ENCODE results near the gene STAG3. TPM values are rescaled to one million over a fixed set of nuclear protein-coding genes. Genes with fewer than 3 reads are reported as not detected.
"Not testable (repeated sequence)": the region's sequence is repeated elsewhere in the genome, so short reads cannot be mapped to it uniquely, and the experiment has no call there.

STAG3 gene, protein sequence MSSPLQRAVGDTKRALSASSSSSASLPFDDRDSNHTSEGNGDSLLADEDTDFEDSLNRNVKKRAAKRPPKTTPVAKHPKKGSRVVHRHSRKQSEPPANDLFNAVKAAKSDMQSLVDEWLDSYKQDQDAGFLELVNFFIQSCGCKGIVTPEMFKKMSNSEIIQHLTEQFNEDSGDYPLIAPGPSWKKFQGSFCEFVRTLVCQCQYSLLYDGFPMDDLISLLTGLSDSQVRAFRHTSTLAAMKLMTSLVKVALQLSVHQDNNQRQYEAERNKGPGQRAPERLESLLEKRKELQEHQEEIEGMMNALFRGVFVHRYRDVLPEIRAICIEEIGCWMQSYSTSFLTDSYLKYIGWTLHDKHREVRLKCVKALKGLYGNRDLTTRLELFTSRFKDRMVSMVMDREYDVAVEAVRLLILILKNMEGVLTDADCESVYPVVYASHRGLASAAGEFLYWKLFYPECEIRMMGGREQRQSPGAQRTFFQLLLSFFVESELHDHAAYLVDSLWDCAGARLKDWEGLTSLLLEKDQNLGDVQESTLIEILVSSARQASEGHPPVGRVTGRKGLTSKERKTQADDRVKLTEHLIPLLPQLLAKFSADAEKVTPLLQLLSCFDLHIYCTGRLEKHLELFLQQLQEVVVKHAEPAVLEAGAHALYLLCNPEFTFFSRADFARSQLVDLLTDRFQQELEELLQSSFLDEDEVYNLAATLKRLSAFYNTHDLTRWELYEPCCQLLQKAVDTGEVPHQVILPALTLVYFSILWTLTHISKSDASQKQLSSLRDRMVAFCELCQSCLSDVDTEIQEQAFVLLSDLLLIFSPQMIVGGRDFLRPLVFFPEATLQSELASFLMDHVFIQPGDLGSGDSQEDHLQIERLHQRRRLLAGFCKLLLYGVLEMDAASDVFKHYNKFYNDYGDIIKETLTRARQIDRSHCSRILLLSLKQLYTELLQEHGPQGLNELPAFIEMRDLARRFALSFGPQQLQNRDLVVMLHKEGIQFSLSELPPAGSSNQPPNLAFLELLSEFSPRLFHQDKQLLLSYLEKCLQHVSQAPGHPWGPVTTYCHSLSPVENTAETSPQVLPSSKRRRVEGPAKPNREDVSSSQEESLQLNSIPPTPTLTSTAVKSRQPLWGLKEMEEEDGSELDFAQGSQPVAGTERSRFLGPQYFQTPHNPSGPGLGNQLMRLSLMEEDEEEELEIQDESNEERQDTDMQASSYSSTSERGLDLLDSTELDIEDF
- total RNA-seq (2014; rRNA removed; shearing (Covaris generic); ENCODE audit: low replicate concordance) = 8.1 and 22.1 TPM in 2 replicates

DNA sequence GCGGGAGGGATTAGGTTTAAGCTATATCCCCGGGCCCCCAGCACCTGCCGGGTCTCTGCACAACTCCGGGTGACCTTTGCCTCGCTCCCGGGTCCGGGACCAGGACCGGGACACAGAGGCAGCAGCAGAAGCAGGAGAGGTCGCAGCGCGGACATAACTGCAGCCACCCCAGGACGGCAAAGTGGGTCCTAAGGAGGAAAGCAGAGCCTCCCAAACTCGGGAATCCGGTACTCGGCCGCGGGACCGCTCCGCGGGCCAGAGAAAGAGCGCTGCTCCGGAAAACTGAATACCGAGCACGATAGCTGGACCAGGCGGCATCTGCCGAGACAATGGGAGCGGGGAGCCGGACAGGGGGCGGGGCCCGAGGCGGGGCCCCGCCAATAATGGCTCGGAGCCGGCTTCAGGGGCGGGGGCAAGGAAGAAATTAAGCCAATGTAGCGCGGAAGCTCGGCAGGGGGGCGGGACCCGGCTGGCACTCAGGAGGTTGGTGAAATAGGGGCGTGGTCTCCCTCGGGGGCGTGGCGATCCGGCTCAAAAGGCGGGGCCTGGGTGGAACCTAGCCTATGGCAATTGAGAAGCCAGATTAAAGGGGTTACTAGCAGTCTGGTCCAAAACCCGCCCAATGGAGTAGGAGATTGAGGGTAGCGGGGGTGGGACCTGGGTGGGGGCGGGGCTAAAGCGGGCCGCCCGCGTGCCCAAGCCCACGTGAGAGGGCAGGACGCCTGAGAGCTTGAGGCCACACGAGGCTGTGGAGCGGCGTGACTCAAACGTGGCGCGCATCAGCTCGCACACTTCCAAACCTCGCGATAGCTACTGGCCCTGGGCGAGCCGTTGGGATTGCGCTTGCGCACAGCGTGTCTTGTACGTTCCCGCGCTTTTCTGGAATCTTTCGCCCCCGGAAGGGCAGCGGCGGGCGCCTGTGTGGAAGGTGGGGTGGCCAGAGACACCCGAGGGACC is at the start of gene STAG3, which contains the start of gene GPC2:
Gene STAG3 (plus strand): TSS at position 874 of the 957 bp plus-strand sequence. CDS start 2,639 bp downstream, outside the sequence.
Gene GPC2 (minus strand): TSS at position 337 of the 957 bp plus-strand sequence. CDS start 182 bp downstream, at position 155.
- H3K4me2 ChIP-seq (ENCODE audit: low read depth, low read length, poor library complexity, severe bottlenecking) = peak within 1 kb of the TSS; percentile 96
- peaks cover 8% of the 10 kb centered on the region for H3K4me1 ChIP-seq (ENCODE audit: low read length)
- H3K9ac ChIP-seq (ENCODE audit: low read length) = peak within 1 kb of the TSS; percentile 83
- no peaks in the 10 kb centered on the region for H3K27me3 ChIP-seq (ENCODE audit: low read length)
- peak within 1 kb of the TSS; percentile 89 for H3K4me3 ChIP-seq (ENCODE audit: low read length)
- no peaks in the 10 kb centered on the region for H3K9me3 ChIP-seq (ENCODE audit: low read length)
- no peaks in the 10 kb centered on the region for H3K9me2 ChIP-seq (replicated peaks; ENCODE audit: insufficient read depth, low read length)
- no peaks in the 10 kb centered on the region for H3K36me3 ChIP-seq (ENCODE audit: insufficient read depth, low read length)
- DNase-seq = peak; percentile 99
- H2AFZ ChIP-seq (ENCODE audit: low read length) = peak within 1 kb of the TSS; percentile 98
- peaks cover 3% of the 10 kb centered on the region; the same call in 1 of the 2 replicates for H4K20me1 ChIP-seq (ENCODE audit: insufficient read depth, low read depth, low read length)
- H3K27ac ChIP-seq (ENCODE audit: low read length) = no peak within 1 kb of the TSS
- no peaks in the 10 kb centered on the region for H3K79me2 ChIP-seq (ENCODE audit: low read length)

DNA sequence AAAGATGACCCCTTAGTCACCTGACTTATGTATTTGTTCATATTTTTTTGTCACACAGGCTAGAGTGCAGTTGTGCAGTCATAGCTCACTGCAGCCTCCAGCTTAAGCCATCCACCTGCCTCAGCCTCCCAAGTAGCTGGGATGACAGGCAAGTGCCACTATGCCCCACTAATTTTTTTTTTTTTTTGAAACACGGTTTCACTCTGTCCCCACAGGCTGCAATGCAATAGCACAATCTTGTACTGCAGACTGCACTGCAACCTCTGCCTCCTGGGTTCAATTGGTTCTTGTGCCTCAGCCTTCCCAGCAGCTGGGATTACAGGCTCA is 49.1 kb upstream of the STAG3 start:
- Histone ChIP-seq H3K9me3 (ENCODE audit: low read length) (no peaks in the 10 kb centered on the region), H3K4me1 (ENCODE audit: low read length) (peaks cover 31% of the 10 kb centered on the region), H3K4me2 (ENCODE audit: low read depth, low read length, poor library complexity, severe bottlenecking) (no peak overlapping the region), H3K4me3 (ENCODE audit: low read length) (no peak overlapping the region), H3K79me2 (ENCODE audit: low read length) (peaks cover 18% of the 10 kb centered on the region), H3K9me2 (replicated peaks; ENCODE audit: insufficient read depth, low read length) (no peaks in the 10 kb centered on the region), H2AFZ (ENCODE audit: low read length) (no peak overlapping the region), H4K20me1 (ENCODE audit: insufficient read depth, low read depth, low read length) (no peaks in the 10 kb centered on the region), H3K36me3 (ENCODE audit: insufficient read depth, low read length) (no peaks in the 10 kb centered on the region), H3K27ac (ENCODE audit: low read length) (no peak overlapping the region), H3K27me3 (ENCODE audit: low read length) (no peaks in the 10 kb centered on the region), H3K9ac (ENCODE audit: low read length) (peak overlapping the region; percentile 90; the same call in 1 of the 2 replicates)
- DNase-seq = no peak

DNA sequence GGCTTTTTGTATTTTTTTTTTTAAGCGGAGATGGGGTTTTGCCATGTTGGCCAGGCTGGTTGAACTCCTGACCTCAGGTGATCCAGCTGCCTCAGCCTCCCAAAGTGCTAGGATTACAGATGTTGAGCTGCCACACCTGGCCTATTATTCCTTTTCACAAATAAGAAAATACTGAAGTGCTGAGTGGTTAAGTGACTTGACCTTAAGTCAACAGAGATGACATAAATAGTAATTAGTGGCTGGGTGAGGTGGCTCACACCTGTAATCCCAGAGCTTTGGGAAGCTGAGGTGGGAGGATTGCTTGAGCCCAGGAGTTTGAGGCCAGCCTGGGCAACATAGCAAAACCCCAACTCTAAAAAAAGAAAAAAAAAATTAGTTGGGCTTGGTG is 47.5 kb upstream of the STAG3 start:
- not testable (repeated sequence) for H3K27me3 ChIP-seq (ENCODE audit: low read length); H3K9me2 ChIP-seq (replicated peaks; ENCODE audit: insufficient read depth, low read length); H3K27ac ChIP-seq (ENCODE audit: low read length); H3K4me2 ChIP-seq (ENCODE audit: low read depth, low read length, poor library complexity, severe bottlenecking); H4K20me1 ChIP-seq (ENCODE audit: insufficient read depth, low read depth, low read length); H2AFZ ChIP-seq (ENCODE audit: low read length); H3K9me3 ChIP-seq (ENCODE audit: low read length); H3K36me3 ChIP-seq (ENCODE audit: insufficient read depth, low read length); DNase-seq; H3K4me3 ChIP-seq (ENCODE audit: low read length); H3K9ac ChIP-seq (ENCODE audit: low read length)
- Histone ChIP-seq H3K4me1 (ENCODE audit: low read length) (peaks cover 24% of the 10 kb centered on the region), H3K79me2 (ENCODE audit: low read length) (peaks cover 10% of the 10 kb centered on the region)

DNA sequence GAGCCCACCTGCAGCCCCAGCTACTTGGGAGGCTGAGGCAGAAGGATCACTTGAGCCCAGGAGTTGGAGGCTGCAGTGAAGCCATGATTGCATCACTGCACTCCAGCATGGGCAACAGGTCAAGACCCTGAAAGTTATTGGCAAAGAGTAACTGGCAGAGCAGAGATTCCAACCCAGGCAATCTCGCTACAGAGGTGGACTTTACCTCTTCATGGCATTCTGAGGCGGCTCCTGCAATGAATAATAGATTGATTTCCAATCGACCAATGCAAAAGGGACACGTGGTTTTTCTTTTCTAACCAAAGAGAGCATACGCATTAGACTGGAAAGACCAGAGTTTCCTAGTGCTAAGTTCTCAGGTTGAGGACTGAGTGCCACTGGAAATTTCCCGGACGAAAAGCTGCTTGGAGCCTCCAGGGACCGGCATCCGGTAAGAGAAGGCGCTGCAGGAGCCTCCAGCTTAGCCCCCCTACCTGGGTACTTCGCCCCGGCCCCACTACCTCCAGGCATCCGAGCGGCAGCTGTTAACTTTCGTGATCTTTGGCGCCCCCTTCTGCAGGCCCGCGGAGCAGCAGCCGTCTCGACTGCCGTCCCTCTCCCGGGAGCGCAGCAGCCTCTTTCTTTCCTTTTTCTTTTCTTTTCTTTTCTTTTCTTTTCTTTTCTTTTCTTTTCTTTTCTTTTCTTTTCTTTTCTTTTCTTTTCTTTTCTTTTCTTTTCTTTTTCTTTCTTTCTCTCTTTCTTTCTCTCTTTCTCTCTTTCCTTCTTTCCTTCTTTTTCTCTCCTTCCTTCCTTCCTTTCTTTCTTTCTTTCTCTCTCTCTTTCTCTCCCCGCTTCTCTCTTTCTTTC is 46.9 kb upstream of the STAG3 start:
- H2AFZ ChIP-seq (ENCODE audit: low read length) = peak overlapping the region; percentile 79
- peak overlapping the region; percentile 32; the same call in 1 of the 2 replicates for H3K9ac ChIP-seq (ENCODE audit: low read length)
- H3K36me3 ChIP-seq (ENCODE audit: insufficient read depth, low read length) = no peaks in the 10 kb centered on the region
- H3K27ac ChIP-seq (ENCODE audit: low read length) = no peak overlapping the region
- peak overlapping the region; percentile 57 for H3K4me2 ChIP-seq (ENCODE audit: low read depth, low read length, poor library complexity, severe bottlenecking)
- no peaks in the 10 kb centered on the region for H3K27me3 ChIP-seq (ENCODE audit: low read length)
- no peaks in the 10 kb centered on the region for H4K20me1 ChIP-seq (ENCODE audit: insufficient read depth, low read depth, low read length)
- DNase-seq = peak; percentile 88
- no peaks in the 10 kb centered on the region for H3K9me2 ChIP-seq (replicated peaks; ENCODE audit: insufficient read depth, low read length)
- peaks cover 18% of the 10 kb centered on the region for H3K4me1 ChIP-seq (ENCODE audit: low read length)
- no peak overlapping the region for H3K4me3 ChIP-seq (ENCODE audit: low read length)
- peaks cover 4% of the 10 kb centered on the region; the same call in 1 of the 2 replicates for H3K79me2 ChIP-seq (ENCODE audit: low read length)
- no peaks in the 10 kb centered on the region for H3K9me3 ChIP-seq (ENCODE audit: low read length)

DNA sequence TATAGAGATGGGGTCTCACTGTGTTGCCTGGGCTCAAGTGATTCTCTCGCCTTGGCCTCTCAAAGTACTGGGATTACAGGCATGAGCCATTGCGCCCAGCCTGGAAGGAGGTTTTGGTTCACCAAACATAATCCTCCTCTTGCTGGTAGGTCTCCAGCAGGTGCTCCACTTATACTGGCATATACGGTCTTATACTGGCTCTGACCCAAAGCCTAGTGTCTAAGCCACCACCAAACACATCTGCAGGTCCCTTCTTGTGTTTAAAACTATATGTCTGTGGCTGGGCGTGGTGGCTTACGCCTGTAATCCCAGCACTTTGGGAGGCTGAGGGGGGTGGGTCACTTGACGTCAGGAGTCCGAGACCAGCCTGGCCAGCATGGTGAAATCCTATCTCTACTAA is 45.6 kb upstream of the STAG3 start:
- H3K4me3 ChIP-seq (ENCODE audit: low read length) = no peak overlapping the region
- H4K20me1 ChIP-seq (ENCODE audit: insufficient read depth, low read depth, low read length) = no peaks in the 10 kb centered on the region
- H2AFZ ChIP-seq (ENCODE audit: low read length) = no peak overlapping the region
- H3K36me3 ChIP-seq (ENCODE audit: insufficient read depth, low read length) = no peaks in the 10 kb centered on the region
- H3K27ac ChIP-seq (ENCODE audit: low read length) = no peak overlapping the region
- H3K79me2 ChIP-seq (ENCODE audit: low read length) = no peaks in the 10 kb centered on the region
- no peaks in the 10 kb centered on the region for H3K27me3 ChIP-seq (ENCODE audit: low read length)
- H3K4me2 ChIP-seq (ENCODE audit: low read depth, low read length, poor library complexity, severe bottlenecking) = no peak overlapping the region
- H3K4me1 ChIP-seq (ENCODE audit: low read length) = peaks cover 17% of the 10 kb centered on the region
- no peaks in the 10 kb centered on the region for H3K9me2 ChIP-seq (replicated peaks; ENCODE audit: insufficient read depth, low read length)
- no peak overlapping the region for H3K9ac ChIP-seq (ENCODE audit: low read length)
- no peak for DNase-seq
- no peaks in the 10 kb centered on the region for H3K9me3 ChIP-seq (ENCODE audit: low read length)

DNA sequence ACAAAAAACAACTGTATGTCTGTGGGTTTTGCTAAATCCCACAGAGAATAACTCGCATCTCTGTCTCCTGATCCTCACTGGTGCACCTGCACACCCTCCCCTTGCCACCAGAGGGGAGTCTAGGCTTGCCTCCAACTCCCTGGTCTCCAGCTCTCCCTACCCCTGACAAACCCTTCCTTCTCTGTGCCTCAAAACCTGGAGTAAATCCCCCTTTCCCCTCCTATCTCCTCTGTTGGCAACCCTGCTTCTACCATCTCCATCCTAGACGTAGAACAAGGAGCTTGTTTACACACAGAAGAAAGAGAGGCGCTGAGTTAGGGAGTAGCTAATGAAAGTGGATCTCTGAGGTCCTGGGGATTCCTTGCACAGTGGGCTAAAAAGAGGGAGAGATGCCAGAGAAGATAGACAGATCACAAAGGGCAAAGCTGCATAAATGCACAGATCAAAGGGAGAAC is 45.0 kb upstream of the STAG3 start:
- Histone ChIP-seq H2AFZ (ENCODE audit: low read length) (no peak overlapping the region), H3K79me2 (ENCODE audit: low read length) (no peaks in the 10 kb centered on the region), H3K4me3 (ENCODE audit: low read length) (no peak overlapping the region), H3K9ac (ENCODE audit: low read length) (no peak overlapping the region), H4K20me1 (ENCODE audit: insufficient read depth, low read depth, low read length) (no peaks in the 10 kb centered on the region), H3K9me3 (ENCODE audit: low read length) (no peaks in the 10 kb centered on the region), H3K4me1 (ENCODE audit: low read length) (peaks cover 12% of the 10 kb centered on the region), H3K27me3 (ENCODE audit: low read length) (no peaks in the 10 kb centered on the region), H3K27ac (ENCODE audit: low read length) (no peak overlapping the region), H3K36me3 (ENCODE audit: insufficient read depth, low read length) (no peaks in the 10 kb centered on the region), H3K9me2 (replicated peaks; ENCODE audit: insufficient read depth, low read length) (no peaks in the 10 kb centered on the region), H3K4me2 (ENCODE audit: low read depth, low read length, poor library complexity, severe bottlenecking) (no peak overlapping the region)
- DNase-seq = peak; percentile 83

Measured in Karpas-422 (cell line).